OCI-LY3 (cell line): ENCODE data around the gene APOLD1.

Source experiments
- H2AFZ ChIP-seq: fragments of 200-600, 300-600 bp; shearing (Covaris generic); 2 replicates; pipeline ENCODE4 v1.6.0; 2014; ENCODE audit warnings: antibody characterized with exemption, low read depth, low read length
- H3K27ac ChIP-seq: fragments of 200-600, 300-600 bp; sonication (generic); 2 replicates; pipeline ENCODE4 v1.5.1; 2014; ENCODE audit warnings: mild to moderate bottlenecking, low read length, moderate library complexity, mixed read lengths
- H3K27me3 ChIP-seq: fragments of 200-600, 300-600 bp; sonication (generic); 2 replicates; pipeline ENCODE4 v1.6.1; 2014; ENCODE audit warnings: low read depth, low read length, mixed read lengths
- H3K36me3 ChIP-seq: fragments of 200-600, 300-600 bp; sonication (generic); replicated peaks from 2 replicates; pipeline ENCODE3; 2014; ENCODE audit warnings: low read depth, low read length, mixed read lengths
- H3K4me1 ChIP-seq: fragments of 300-600, 200-600 bp; sonication (generic); 2 replicates; pipeline ENCODE4 v1.6.1; 2014; ENCODE audit warnings: low read length, mixed read lengths
- H3K4me2 ChIP-seq: fragments of 200-600, 300-600 bp; sonication (generic); 2 replicates; pipeline ENCODE4 v1.6.1; 2014; ENCODE audit warnings: low read length, mixed read lengths
- H3K4me3 ChIP-seq: fragments of 300-600, 200-600 bp; sonication (generic); 2 replicates; pipeline ENCODE4 v1.5.1; 2014; ENCODE audit warnings: antibody characterized with exemption, mild to moderate bottlenecking, low read length, moderate library complexity
- H3K79me2 ChIP-seq: fragments of 300-600, 200-600 bp; shearing (Covaris generic); 2 replicates; pipeline ENCODE4 v1.6.1; 2014; ENCODE audit warnings: mild to moderate bottlenecking, low read length, mixed read lengths
- H3K9ac ChIP-seq: fragments of 300-600, 200-600 bp; shearing (Covaris generic); 2 replicates; pipeline ENCODE4 v1.6.0; 2014; ENCODE audit warnings: mild to moderate bottlenecking, low read length, moderate library complexity
- H3K9me3 ChIP-seq: fragments of 200-600, 300-600 bp; shearing (Covaris generic); 2 replicates; pipeline ENCODE4 v1.6.1; 2014; ENCODE audit warnings: low read length, mixed read lengths; ENCODE audit not compliant: insufficient read depth
- H4K20me1 ChIP-seq: fragments of 200-600, 300-600 bp; sonication (generic); 2 replicates; pipeline ENCODE4 v1.6.1; 2016; ENCODE audit warnings: low read length, mixed read lengths; ENCODE audit not compliant: insufficient read depth
- CTCF ChIP-seq: fragments of 200-600, 300-600 bp; sonication (generic); IDR thresholded peaks from 2 replicates; pipeline ENCODE4 v1.5.1; 2014; ENCODE audit warnings: antibody characterized with exemption, low read length, low read depth
- EZH2phosphoT487 ChIP-seq: fragments of 200-600 bp; shearing (Covaris generic); IDR thresholded peaks from 2 replicates; pipeline ENCODE4 v1.6.1; 2018; ENCODE audit warnings: antibody characterized with exemption, mixed run types, low read depth

The APOLD1 gene

GRCh38 chr12:12796171-12796570 lies 10.7 kb downstream of the APOLD1 start:
- H3K4me3 ChIP-seq = no peak overlapping the region
- no peak overlapping the region for H3K9ac ChIP-seq
- no peak overlapping the region for H2AFZ ChIP-seq
- H3K36me3 ChIP-seq = no peaks in the 10 kb centered on the region
- H3K9me3 ChIP-seq = no peaks in the 10 kb centered on the region
- no peaks in the 10 kb centered on the region for H3K79me2 ChIP-seq
- TF ChIP-seq EZH2phosphoT487 = no peak
- TF ChIP-seq CTCF = no peak
- no peaks in the 10 kb centered on the region for H4K20me1 ChIP-seq
- H3K4me2 ChIP-seq = no peak overlapping the region
- H3K27ac ChIP-seq = no peak overlapping the region
- H3K27me3 ChIP-seq = peaks cover 6% of the 10 kb centered on the region
- H3K4me1 ChIP-seq = peaks cover 5% of the 10 kb centered on the region; the same call in 1 of the 2 replicates

GRCh38 chr12:12796928-12797793 lies 11.7 kb downstream of the APOLD1 start:
- no peak overlapping the region for H3K9ac ChIP-seq
- H3K4me1 ChIP-seq = peaks cover 9% of the 10 kb centered on the region
- H3K4me2 ChIP-seq = no peak overlapping the region
- peaks cover 4% of the 10 kb centered on the region for H3K27me3 ChIP-seq
- H3K27ac ChIP-seq = no peak overlapping the region
- no peak overlapping the region for H2AFZ ChIP-seq
- H3K9me3 ChIP-seq = no peaks in the 10 kb centered on the region
- H4K20me1 ChIP-seq = no peaks in the 10 kb centered on the region
- no peak overlapping the region for H3K4me3 ChIP-seq
- H3K36me3 ChIP-seq = no peaks in the 10 kb centered on the region
- H3K79me2 ChIP-seq = no peaks in the 10 kb centered on the region
- no peak for TF ChIP-seq EZH2phosphoT487
- no peak for TF ChIP-seq CTCF

- Histone ChIP-seq H3K4me3 (no peak overlapping the region), H3K4me2 (no peak overlapping the region), H2AFZ (no peak overlapping the region), H4K20me1 (no peaks in the 10 kb centered on the region), H3K27me3 (peaks cover 4% of the 10 kb centered on the region; the same call in 1 of the 2 replicates), H3K4me1 (peaks cover 13% of the 10 kb centered on the region), H3K27ac (no peak overlapping the region), H3K9me3 (no peaks in the 10 kb centered on the region), H3K79me2 (no peaks in the 10 kb centered on the region), H3K9ac (no peak overlapping the region), H3K36me3 (no peaks in the 10 kb centered on the region)
- TF ChIP-seq CTCF (no peak), EZH2phosphoT487 (no peak)
These were observed 12.3 kb downstream of the APOLD1 start for GRCh38 chr12:12797794-12798152.

- Histone ChIP-seq H3K9ac (no peak overlapping the region), H3K27ac (no peak overlapping the region), H3K4me3 (no peak overlapping the region), H3K4me1 (peaks cover 20% of the 10 kb centered on the region), H3K79me2 (no peaks in the 10 kb centered on the region), H3K36me3 (no peaks in the 10 kb centered on the region), H2AFZ (no peak overlapping the region), H3K4me2 (no peak overlapping the region), H3K27me3 (peaks cover 4% of the 10 kb centered on the region; the same call in 1 of the 2 replicates), H3K9me3 (no peaks in the 10 kb centered on the region), H4K20me1 (no peaks in the 10 kb centered on the region)
- no peak for TF ChIP-seq CTCF
- TF ChIP-seq EZH2phosphoT487 = no peak
These were observed 13.0 kb downstream of the APOLD1 start for GRCh38 chr12:12798480-12798879.
